ENCODE results near the gene MAGEA4.

The MAGEA4 gene

DNA sequence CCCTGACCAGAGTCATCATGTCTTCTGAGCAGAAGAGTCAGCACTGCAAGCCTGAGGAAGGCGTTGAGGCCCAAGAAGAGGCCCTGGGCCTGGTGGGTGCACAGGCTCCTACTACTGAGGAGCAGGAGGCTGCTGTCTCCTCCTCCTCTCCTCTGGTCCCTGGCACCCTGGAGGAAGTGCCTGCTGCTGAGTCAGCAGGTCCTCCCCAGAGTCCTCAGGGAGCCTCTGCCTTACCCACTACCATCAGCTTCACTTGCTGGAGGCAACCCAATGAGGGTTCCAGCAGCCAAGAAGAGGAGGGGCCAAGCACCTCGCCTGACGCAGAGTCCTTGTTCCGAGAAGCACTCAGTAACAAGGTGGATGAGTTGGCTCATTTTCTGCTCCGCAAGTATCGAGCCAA lies 11.0 kb downstream of the MAGEA4 start:
- no peak for DNase-seq

DNA sequence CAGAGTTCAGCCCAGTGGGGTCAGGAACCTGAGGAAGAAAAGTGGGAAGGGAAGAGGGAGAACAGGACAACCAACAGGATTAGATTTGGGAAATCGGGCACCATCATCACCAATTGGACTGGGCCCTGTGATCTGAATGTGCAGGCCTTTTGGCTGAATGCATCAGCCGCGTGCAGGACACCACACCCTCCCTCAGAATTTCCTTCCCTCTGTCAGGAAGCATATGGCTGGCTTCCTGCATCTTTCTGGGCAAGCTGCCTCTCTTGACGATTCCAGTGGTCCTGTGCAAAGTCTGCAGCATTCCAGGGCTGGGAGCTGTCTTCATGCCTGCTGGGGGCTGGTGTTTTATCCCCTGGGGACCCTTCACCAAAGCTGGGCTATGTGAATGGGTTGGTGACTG lies 16.4 kb downstream of the MAGEA4 start:
- DNase-seq: no peak

DNA sequence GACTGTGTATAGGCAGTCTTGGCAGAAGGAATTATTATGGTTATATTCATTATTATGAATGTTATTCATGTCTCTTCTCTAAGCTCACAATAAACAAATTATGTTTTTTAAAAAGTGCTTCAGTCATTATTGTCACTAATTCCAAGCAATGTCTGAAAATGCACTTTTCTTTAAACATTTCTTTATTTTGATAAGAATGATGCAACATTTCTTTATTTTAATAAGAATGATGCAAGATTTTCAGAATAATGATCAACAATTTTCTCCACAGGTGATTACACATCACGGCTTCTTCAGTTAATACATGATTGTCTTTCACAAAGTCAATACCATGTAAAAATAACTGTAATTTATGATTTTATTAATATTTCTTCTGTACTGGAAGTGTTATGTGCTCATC lies 22.7 kb downstream of the MAGEA4 start:
- no peak for DNase-seq

DNA sequence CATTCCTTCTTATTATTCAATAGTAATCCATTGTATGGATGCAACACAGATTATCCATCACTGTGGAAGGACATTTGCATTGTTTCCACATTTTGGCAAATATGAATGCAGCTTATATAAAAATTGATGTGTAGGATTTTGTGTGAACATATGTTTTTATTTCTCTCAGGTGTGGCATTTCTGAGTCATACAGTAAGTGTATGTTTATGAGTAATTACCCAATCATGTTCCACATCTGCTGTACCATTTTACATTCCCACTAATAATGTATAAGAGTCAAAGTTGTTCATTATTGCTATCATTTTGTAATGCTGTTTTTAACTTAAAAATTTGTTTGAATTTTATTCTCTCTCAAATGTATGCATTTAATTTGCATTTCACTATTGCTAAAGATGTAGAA lies 25.5 kb downstream of the MAGEA4 start:
- DNase-seq: no peak

DNA sequence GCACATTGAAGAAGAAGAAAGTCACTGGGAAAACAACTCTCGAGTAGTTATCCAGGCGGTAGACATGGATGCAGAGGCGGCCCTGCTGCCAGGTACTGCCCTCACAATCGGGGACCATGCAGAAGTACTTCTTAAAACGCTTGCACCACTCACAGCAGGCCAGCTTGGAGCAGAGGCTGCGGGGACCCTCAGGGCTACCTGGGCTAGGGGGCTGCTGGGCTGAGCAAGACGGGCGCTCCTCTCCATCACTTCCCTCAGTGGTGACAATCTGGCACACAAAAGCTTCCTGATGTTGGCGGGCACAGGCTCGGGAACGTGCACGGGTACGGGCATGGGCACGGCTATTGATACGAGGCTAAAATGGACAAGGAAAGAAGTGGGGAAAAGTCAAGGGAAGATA lies 42.0 kb downstream of the MAGEA4 start:
- DNase-seq: no peak

DNA sequence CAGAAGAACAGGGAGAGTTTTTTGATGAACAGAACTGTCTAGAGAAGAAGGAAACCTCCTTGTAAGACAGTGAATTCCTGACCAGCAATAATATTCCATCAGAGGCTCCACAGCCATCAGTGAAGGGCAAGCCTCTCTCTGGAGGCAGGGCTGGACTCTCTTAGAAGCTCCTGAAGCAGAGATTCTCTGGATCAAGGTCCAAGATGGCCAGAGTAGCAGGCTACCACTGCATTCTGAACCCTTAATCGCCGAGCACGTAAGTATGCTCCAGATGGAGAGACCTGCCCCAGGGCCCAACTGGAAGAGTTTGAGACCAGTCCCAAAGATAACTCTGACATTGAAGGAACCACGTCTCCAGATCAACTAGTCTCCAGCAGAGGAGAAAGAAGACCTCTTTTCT lies 45.4 kb downstream of the MAGEA4 start:
- no peak for DNase-seq

DNA sequence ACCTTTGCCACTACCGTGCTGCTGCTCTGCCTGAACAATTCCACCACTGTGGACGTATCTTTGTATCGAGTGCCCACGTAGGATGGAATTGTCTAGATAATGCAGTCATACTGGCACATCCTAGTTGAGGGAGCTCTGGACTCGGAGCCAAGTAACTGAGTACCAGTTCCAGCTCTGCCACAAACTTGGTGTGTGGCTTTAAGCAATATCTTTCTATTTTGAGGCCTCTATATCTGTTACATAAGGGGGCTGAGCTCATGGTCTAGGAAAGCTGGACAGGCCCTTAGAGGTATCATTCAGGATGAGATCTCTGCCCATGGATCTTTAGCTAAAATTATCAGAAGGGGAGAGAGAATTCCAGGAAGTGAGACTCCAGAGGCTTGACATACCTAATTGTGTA lies 49.3 kb downstream of the MAGEA4 start:
- no peak for DNase-seq

DNA sequence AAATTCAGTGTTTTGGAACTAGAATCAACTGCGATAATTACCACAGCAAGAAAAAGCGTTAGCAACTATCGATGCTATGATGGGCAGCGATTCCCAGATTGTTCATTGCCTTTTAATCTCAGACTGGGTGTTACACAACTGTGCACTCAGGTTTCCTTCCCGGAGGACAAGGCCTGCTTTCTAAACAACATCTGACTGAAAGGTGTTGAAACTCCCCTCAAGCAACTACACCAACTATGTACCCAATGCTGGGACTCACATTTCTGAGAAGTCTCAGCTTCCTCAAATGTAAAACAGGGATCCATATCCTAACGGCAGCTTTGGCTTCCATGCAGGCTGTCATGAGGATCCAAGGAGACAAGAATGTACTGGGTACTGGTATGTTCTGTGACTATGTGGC lies 53.5 kb downstream of the MAGEA4 start:
- no peak for DNase-seq

DNA sequence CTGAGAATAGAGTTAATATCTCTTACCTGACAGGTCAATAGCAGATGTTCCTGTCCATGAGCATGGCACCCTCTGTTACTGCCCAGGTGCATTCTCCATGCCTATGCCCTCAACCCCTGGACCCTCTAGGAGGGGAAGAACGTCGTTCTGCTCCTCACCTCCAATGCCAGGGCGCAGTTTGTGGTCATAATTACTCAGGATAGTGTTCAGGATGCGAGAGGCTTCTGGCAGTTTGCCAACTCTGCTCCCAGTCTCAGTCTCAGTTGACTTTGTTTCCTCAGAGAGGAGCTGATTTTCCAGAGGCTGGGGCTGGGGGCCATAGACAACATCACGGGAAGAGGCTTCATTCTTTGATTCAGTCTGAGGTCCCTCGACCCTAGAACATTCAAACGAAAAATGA lies 57.3 kb downstream of the MAGEA4 start:
- no peak for DNase-seq

DNA sequence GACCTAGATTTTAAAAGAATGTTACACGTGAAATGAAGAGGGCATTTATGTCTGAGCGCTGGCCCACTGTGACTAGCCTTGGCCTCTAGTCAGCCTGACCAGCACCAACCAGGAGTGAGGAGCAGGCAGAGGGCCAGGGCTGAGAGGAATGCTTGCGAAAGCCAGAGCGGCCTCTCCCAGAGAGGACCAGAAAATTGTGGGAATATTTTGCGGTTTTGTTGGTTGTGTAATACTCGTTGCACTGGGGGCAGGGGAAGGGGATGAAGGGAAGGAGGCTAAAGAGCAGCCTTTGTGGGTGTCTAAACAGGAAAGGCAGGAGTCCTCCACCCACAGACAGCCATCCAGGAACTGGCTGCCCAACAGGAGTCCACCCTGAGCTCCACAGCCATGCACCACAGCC lies 58.0 kb downstream of the MAGEA4 start:
- peak in 4 of 58 donors; percentile 0 to 4 (median 1) for DNase-seq

DNA sequence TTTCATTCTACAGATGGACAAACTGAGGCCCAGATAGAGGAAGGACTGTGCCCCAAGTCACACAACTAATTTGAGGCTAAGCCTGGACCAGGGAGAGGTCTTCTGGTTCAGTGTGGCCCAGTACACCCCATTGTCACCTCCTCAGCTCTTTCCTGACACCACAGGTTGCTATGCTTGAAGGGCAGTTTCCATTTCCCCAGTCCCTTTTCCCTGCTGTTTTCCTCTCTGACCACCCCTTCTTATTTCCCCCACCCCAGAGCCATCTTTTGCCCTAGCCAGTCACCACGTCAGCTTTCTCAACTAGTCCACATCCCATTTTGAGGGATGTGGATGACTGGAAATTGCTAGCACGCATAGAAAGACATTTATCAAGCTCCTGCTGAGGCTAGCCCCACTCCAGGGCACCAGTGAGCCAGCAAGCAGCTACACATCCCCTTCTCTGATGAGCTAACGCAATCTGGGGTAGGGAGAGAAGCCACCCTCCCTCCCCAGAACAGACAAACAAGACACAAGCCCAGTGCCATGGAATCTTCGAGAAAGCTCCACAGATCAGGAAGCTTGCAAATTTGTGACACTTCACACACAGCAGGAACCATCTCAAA lies 60.5 kb downstream of the MAGEA4 start:
- DNase-seq: no peak

DNA sequence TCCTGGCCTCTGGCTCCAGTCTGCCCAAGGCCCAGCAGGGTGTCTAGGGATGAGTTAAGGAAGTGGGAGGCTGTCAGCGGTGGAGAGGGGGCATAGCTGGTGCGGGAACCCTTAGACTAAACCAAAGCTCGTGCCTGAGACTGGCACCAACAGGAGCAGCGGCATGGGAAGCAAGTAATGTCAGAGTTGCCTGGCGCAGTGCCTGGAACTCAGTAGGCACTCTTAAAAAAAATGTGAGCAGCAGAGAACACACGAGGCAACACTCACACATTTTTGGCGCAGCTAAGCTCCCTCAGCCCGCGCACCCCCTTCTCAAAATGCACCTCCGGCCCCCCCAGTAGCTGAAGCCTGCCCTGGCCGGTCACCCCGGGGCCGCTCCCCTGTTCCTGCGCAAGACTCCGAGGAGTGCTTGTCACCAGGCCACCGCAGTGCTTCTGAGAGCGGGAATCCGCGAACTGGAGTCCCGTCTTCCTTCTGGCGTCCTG lies 61.2 kb downstream of the MAGEA4 start:
- DNase-seq: peak in 1 of 58 donors; percentile 1
